OCI-LY1 (cell line): ENCODE results near the gene VEPH1.

Experiments used
- H2AFZ ChIP-seq: fragments of 200-600 bp; sonication (generic), shearing (Covaris generic); 2 replicates; pipeline ENCODE4 v1.6.0; 2014; ENCODE audit warnings: antibody characterized with exemption, mild to moderate bottlenecking, low read length
- H3F3A ChIP-seq: fragments of 200-600 bp; sonication (generic), shearing (Covaris generic); 2 replicates; pipeline ENCODE4 v1.6.0; 2014; ENCODE audit warnings: mild to moderate bottlenecking, antibody characterized with exemption, low read length, moderate library complexity; ENCODE audit not compliant: insufficient read depth
- H3K27ac ChIP-seq: fragments of 200-600 bp; sonication (generic); 2 replicates; pipeline ENCODE4 v1.5.1; 2014; ENCODE audit warnings: low read length, mixed run types, mild to moderate bottlenecking, low read depth; ENCODE audit not compliant: poor library complexity, severe bottlenecking
- H3K27me3 ChIP-seq: fragments of 200-600 bp; sonication (generic); 2 replicates; pipeline ENCODE4 v1.6.0; 2014; ENCODE audit warnings: antibody characterized with exemption, mild to moderate bottlenecking, low read length, moderate library complexity; ENCODE audit not compliant: insufficient read depth
- H3K36me3 ChIP-seq: fragments of 200-600 bp; sonication (generic); 2 replicates; pipeline ENCODE4 v1.6.1; 2014; ENCODE audit warnings: mild to moderate bottlenecking, antibody characterized with exemption, low read length, moderate library complexity, mixed read lengths; ENCODE audit not compliant: insufficient read depth
- H3K4me1 ChIP-seq: fragments of 200-600 bp; sonication (generic); 2 replicates; pipeline ENCODE4 v1.5.1; 2014; ENCODE audit warnings: mild to moderate bottlenecking, low read length, moderate library complexity; ENCODE audit not compliant: insufficient read depth, severe bottlenecking
- H3K4me2 ChIP-seq: fragments of 200-600 bp; sonication (generic), shearing (Covaris generic); 2 replicates; pipeline ENCODE4 v1.6.1; 2014; ENCODE audit warnings: low read length
- H3K4me3 ChIP-seq: fragments of 200-600 bp; sonication (generic); 2 replicates; pipeline ENCODE4 v1.5.1; 2014; ENCODE audit warnings: low read length, low read depth, mild to moderate bottlenecking, mixed read lengths; ENCODE audit not compliant: poor library complexity, severe bottlenecking
- H3K79me2 ChIP-seq: fragments of 200-600 bp; shearing (Covaris generic); 2 replicates; pipeline ENCODE4 v1.6.1; 2016; ENCODE audit warnings: mixed run types, low read length, mixed read lengths; ENCODE audit not compliant: insufficient read depth
- H3K9ac ChIP-seq: fragments of 200-600 bp; sonication (generic), shearing (Covaris generic); 2 replicates; pipeline ENCODE4 v1.6.1; 2014; ENCODE audit warnings: mild to moderate bottlenecking, low read length, mixed read lengths
- H3K9me2 ChIP-seq: fragments of 200-600 bp; sonication (generic), shearing (Covaris generic); 2 replicates; pipeline ENCODE4 v1.6.1; 2014; ENCODE audit warnings: low read depth, mild to moderate bottlenecking, low read length, mixed read lengths
- H3K9me3 ChIP-seq: fragments of 200-600 bp; shearing (Covaris generic); 2 replicates; pipeline ENCODE4 v1.6.1; 2014; ENCODE audit warnings: low read length, mixed read lengths
- H4K20me1 ChIP-seq: fragments of 200-600 bp; sonication (generic), shearing (Covaris generic); 2 replicates; pipeline ENCODE4 v1.6.0; 2016; ENCODE audit warnings: mild to moderate bottlenecking, low read length; ENCODE audit not compliant: insufficient read depth
- CTCF ChIP-seq: fragments of 200-600 bp; sonication (generic), shearing (Covaris generic); IDR thresholded peaks from 2 replicates; pipeline ENCODE4 v1.5.1; 2017; ENCODE audit warnings: mild to moderate bottlenecking, antibody characterized with exemption, low read length, moderate library complexity, mixed read lengths
- EZH2 ChIP-seq: fragments of 200-600 bp; sonication (generic), shearing (Covaris generic); IDR thresholded peaks from 2 replicates; pipeline ENCODE4 v1.8.0; 2017; ENCODE audit warnings: borderline replicate concordance, mixed run types, mild to moderate bottlenecking, antibody characterized with exemption, low read length, moderate library complexity, mixed read lengths

The VEPH1 gene

GRCh38 chr3:157529751-157530150 lies 26.5 kb upstream of the VEPH1 start:
- H3K79me2 ChIP-seq = no peaks in the 10 kb centered on the region
- no peaks in the 10 kb centered on the region for H3K4me1 ChIP-seq

DNA sequence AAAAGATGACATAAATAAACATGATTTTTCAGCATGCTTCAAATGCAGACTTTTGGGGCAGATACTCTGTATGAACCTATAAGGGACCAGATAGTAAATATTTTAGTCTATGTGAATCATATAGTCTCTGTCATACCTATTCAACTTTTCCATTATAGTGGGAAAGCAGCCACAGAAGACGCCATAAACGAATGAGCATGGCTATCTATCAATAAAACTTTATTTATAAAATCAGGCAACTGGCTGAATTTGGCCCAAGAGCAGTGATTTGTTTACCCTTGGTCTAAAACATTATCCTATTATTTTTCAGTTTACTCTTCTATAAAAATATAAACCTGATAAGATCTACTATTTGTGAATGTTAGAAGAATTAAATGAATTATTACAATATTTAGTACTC lies 25.9 kb upstream of the VEPH1 start:
- no peak overlapping the region for H2AFZ ChIP-seq
- no peaks in the 10 kb centered on the region for H3K9me2 ChIP-seq
- no peaks in the 10 kb centered on the region for H3K4me1 ChIP-seq
- H3F3A ChIP-seq = no peaks in the 10 kb centered on the region
- no peaks in the 10 kb centered on the region for H3K9me3 ChIP-seq
- H3K27me3 ChIP-seq = no peaks in the 10 kb centered on the region
- no peaks in the 10 kb centered on the region for H3K79me2 ChIP-seq
- no peak overlapping the region for H3K9ac ChIP-seq
- no peak overlapping the region for H3K27ac ChIP-seq
- no peaks in the 10 kb centered on the region for H4K20me1 ChIP-seq
- H3K4me3 ChIP-seq = no peak overlapping the region
- TF ChIP-seq CTCF (no peak), EZH2 (no peak)
- no peaks in the 10 kb centered on the region for H3K36me3 ChIP-seq
- no peak overlapping the region for H3K4me2 ChIP-seq

More at GRCh38 chr3:157529751-157530150, 26.5 kb upstream of the VEPH1 start:
- Histone ChIP-seq H3K36me3 (no peaks in the 10 kb centered on the region), H3K9me2 (no peaks in the 10 kb centered on the region), H4K20me1 (no peaks in the 10 kb centered on the region), H3K4me3 (no peak overlapping the region), H3K9me3 (no peaks in the 10 kb centered on the region), H3F3A (no peaks in the 10 kb centered on the region), H2AFZ (no peak overlapping the region), H3K4me2 (no peak overlapping the region), H3K27ac (no peak overlapping the region), H3K9ac (no peak overlapping the region), H3K27me3 (no peaks in the 10 kb centered on the region)
- TF ChIP-seq CTCF (no peak), EZH2 (no peak)

DNA sequence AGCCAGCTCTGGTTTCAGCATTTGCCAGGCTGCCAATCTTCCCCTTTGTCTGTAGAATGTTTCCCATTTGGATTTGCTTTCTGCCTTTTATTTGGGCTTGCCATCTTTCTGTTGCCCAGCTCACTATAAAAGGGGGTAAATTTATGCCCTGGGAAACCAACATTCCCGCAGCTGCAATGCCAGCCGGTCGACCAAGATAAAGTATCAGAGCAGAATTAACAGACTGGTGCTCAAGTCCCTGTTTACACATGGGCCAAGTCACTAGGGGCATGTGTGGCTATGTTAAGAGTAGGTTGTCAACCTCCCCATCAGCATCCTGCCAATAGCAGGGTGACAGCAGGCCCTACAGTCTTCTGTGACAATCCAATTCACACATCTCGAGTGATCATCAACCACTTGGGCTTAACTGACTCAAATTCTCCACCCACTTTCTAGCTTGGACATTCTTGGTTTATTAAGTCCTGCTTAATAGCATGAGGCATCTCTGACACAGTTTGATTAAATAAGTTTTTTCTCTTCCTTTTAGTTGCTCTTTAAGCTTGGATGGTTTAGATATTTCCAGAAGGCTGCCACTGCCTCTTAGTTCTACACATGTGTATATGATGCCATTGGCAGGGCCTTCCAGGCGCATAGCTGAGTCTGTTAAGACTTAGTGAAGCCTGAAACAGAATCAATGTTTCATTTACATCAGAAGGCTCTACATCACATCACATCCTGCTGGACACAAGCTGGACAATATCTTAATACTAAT lies 24.1 kb upstream of the VEPH1 start:
- Histone ChIP-seq H3K4me1 (no peaks in the 10 kb centered on the region), H3K27me3 (no peaks in the 10 kb centered on the region), H3K36me3 (no peaks in the 10 kb centered on the region), H3K9me3 (no peaks in the 10 kb centered on the region), H3K79me2 (no peaks in the 10 kb centered on the region), H3K4me3 (no peak overlapping the region), H3K9ac (no peak overlapping the region), H4K20me1 (no peaks in the 10 kb centered on the region), H3K9me2 (no peaks in the 10 kb centered on the region), H3K27ac (no peak overlapping the region), H3K4me2 (no peak overlapping the region), H2AFZ (no peak overlapping the region), H3F3A (no peaks in the 10 kb centered on the region)
- TF ChIP-seq CTCF = no peak
- TF ChIP-seq EZH2 = no peak
